Measurements from ENCODE around the gene MRRF. TPM values are rescaled to one million over a fixed set of nuclear protein-coding genes. Genes with fewer than 3 reads are reported as not detected.

MRRF gene
- total and polyA plus RNA-seq, 2 experiments from 2014 or later = 23.7 to 30.8 TPM

- no peak for DNase-seq
- in situ Hi-C loops (cut with MboI) = loop anchor here (25.0 kb wide), 1 partner anchor 439 kb away; the partner anchor contains the start of gene OR1K1
- no peaks in the 10 kb centered on the region for H3K9me3 ChIP-seq (ENCODE audit: low read depth)
- H3K79me2 ChIP-seq (ENCODE audit: insufficient read depth) = peaks cover 17% of the 10 kb centered on the region; the same call in 1 of the 2 replicates
- H3K9ac ChIP-seq = no peak overlapping the region
- 92 to 93% methylated on average over 19 of the region's 19 CpGs for WGBS, 2 experiments (ENCODE audit: low coverage in 1 of 2, low lambda C conversion rate in 2 of 2, missing lambda C conversion rate in 2 of 2)
- H3K27ac ChIP-seq = no peak overlapping the region
- no peak overlapping the region for H2AFZ ChIP-seq
- no peaks in the 10 kb centered on the region for H3K27me3 ChIP-seq (replicated peaks; ENCODE audit: insufficient read depth)
- TF ChIP-seq EZH2 (IDR thresholded peaks at IDR 0.05; ENCODE audit: insufficient read depth, poor library complexity, severe bottlenecking) = no peak
- H3K4me2 ChIP-seq (ENCODE audit: unreplicated experiment) = no peak overlapping the region
- no peaks in the 10 kb centered on the region for H3F3A ChIP-seq (ENCODE audit: insufficient read depth)
- H3K4me1 ChIP-seq (ENCODE audit: insufficient read depth) = peaks cover 18% of the 10 kb centered on the region
- H3K36me3 ChIP-seq (ENCODE audit: low read depth) = no peaks in the 10 kb centered on the region
- no peaks in the 10 kb centered on the region for H3K9me2 ChIP-seq (ENCODE audit: insufficient read depth)
- no peaks in the 10 kb centered on the region for H4K20me1 ChIP-seq (ENCODE audit: insufficient read depth)
- H3K4me3 ChIP-seq = no peak overlapping the region
These were observed 108.5 kb downstream of the MRRF start for GRCh38 chr9:122372856-122373845.

- Histone ChIP-seq H3F3A (ENCODE audit: insufficient read depth) (no peaks in the 10 kb centered on the region), H3K79me2 (ENCODE audit: insufficient read depth) (peaks cover 17% of the 10 kb centered on the region; the same call in 1 of the 2 replicates), H3K36me3 (ENCODE audit: low read depth) (peaks cover 11% of the 10 kb centered on the region; the same call in 1 of the 2 replicates), H3K9me2 (ENCODE audit: insufficient read depth) (no peaks in the 10 kb centered on the region), H2AFZ (peak overlapping the region; percentile 81), H3K9me3 (ENCODE audit: low read depth) (no peaks in the 10 kb centered on the region), H4K20me1 (ENCODE audit: insufficient read depth) (no peaks in the 10 kb centered on the region), H3K27me3 (replicated peaks; ENCODE audit: insufficient read depth) (no peaks in the 10 kb centered on the region), H3K4me2 (ENCODE audit: unreplicated experiment) (peak overlapping the region; percentile 62), H3K9ac (peak overlapping the region; percentile 55), H3K4me3 (peak overlapping the region; percentile 39; the same call in 1 of the 2 replicates), H3K27ac (peak overlapping the region; percentile 22), H3K4me1 (ENCODE audit: insufficient read depth) (peaks cover 18% of the 10 kb centered on the region)
- TF ChIP-seq EZH2 (IDR thresholded peaks at IDR 0.05; ENCODE audit: insufficient read depth, poor library complexity, severe bottlenecking) = no peak
- TF ChIP-seq EZH2phosphoT487 (IDR thresholded peaks at IDR 0.05; ENCODE audit: insufficient read depth, low read depth) = no peak
- peak; percentile 83 for DNase-seq
- in situ Hi-C loops (cut with MboI) = loop anchor here (25.0 kb wide), 1 partner anchor 437 kb away; the partner anchor contains the start of gene OR1K1
- WGBS, 2 experiments (ENCODE audit: low coverage in 1 of 2, low lambda C conversion rate in 2 of 2, missing lambda C conversion rate in 2 of 2) = 20 to 26% methylated on average over 9 to 14 of the region's 14 CpGs
These were observed 110.3 kb downstream of the MRRF start for GRCh38 chr9:122374885-122375420.

DNA sequence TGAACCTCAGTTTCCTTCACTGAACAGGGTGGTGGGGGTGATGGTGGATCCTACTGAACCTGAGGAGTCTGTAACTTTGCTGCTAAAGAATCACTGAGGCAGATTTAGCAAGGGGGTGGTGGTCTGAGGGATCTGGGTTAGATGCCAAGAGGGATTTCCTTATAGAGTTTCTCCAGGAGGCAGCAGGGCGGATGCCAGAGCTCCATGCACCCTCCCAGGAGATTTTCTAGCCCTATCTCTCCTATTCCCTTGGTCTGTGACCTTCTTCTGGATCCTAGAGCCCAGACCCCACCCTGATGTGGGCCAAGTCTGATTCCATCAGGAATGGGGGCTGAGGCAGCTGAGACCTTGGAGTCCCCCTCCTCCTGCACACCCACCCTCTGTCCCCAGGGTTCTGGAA is 112.1 kb downstream of the MRRF start:
- no peaks in the 10 kb centered on the region for H3K9me3 ChIP-seq (ENCODE audit: low read depth)
- no peaks in the 10 kb centered on the region for H3K27me3 ChIP-seq (replicated peaks; ENCODE audit: insufficient read depth)
- no peak overlapping the region for H3K4me3 ChIP-seq
- H3K9me2 ChIP-seq (ENCODE audit: insufficient read depth) = no peaks in the 10 kb centered on the region
- peaks cover 12% of the 10 kb centered on the region; the same call in 1 of the 2 replicates for H3K36me3 ChIP-seq (ENCODE audit: low read depth)
- no peak overlapping the region for H3K9ac ChIP-seq
- 89 to 100% methylated on average over 1 of the region's 1 CpG for WGBS, 2 experiments (ENCODE audit: low coverage in 1 of 2, low lambda C conversion rate in 2 of 2, missing lambda C conversion rate in 2 of 2)
- TF ChIP-seq EZH2 (IDR thresholded peaks at IDR 0.05; ENCODE audit: insufficient read depth, poor library complexity, severe bottlenecking) = no peak
- TF ChIP-seq EZH2phosphoT487 (IDR thresholded peaks at IDR 0.05; ENCODE audit: insufficient read depth, low read depth) = no peak
- H2AFZ ChIP-seq = no peak overlapping the region
- H3K79me2 ChIP-seq (ENCODE audit: insufficient read depth) = peaks cover 9% of the 10 kb centered on the region; the same call in 1 of the 2 replicates
- no peak overlapping the region for H3K4me2 ChIP-seq (ENCODE audit: unreplicated experiment)
- peaks cover 13% of the 10 kb centered on the region for H3K4me1 ChIP-seq (ENCODE audit: insufficient read depth)
- H4K20me1 ChIP-seq (ENCODE audit: insufficient read depth) = no peaks in the 10 kb centered on the region
- in situ Hi-C loops (cut with MboI) = no loop called here
- peaks cover 5% of the 10 kb centered on the region; the same call in 1 of the 2 replicates for H3F3A ChIP-seq (ENCODE audit: insufficient read depth)
- no peak overlapping the region for H3K27ac ChIP-seq
- DNase-seq = no peak
